Natural killer cell (primary cell): ENCODE measurements around the gene SGCD. TPM values are rescaled to one million over a fixed set of nuclear protein-coding genes. Genes with fewer than 3 reads are reported as not detected.
A peak's percentile ranks its signal among the peaks of the same experiment; 100 is the strongest.

ENCODE experiments used
- ATAC-seq, 3 donors: fragments of 150-1000 bp in 2 of 3; fragments of 200-7000 bp in 1 of 3; cut with Tn5 transposase; 1 replicate in 1 of 3; 2 replicates in 2 of 3; pipeline ENCODE4 v1.10.0; 2021; ENCODE audit warnings: mild to moderate bottlenecking in 2 of 3, moderate library complexity in 2 of 3
- DNase-seq, 2 donors: peaks; one replicate each; pipeline versions ENCODE4 v3.0.0 to v3.0.0-alpha.2; 2013 to 2021; ENCODE audit warnings: mixed read lengths in 1 of 2
- H3K27ac ChIP-seq: one replicate; pipeline ENCODE4 v1.5.1; 2013; ENCODE audit warnings: mild to moderate bottlenecking, low read length
- H3K27me3 ChIP-seq: one replicate; pipeline ENCODE4 v1.6.1; 2013; ENCODE audit warnings: low read length; ENCODE audit not compliant: control insufficient read depth, insufficient read depth
- H3K36me3 ChIP-seq: one replicate; pipeline ENCODE4 v1.6.1; 2013; ENCODE audit warnings: low read length; ENCODE audit not compliant: control insufficient read depth, insufficient read depth
- H3K4me1 ChIP-seq: one replicate; pipeline ENCODE4 v1.6.1; 2013; ENCODE audit warnings: low read length; ENCODE audit not compliant: control insufficient read depth, insufficient read depth
- H3K4me3 ChIP-seq: one replicate; pipeline ENCODE4 v1.5.1; 2013; ENCODE audit warnings: low read length
- H3K9me3 ChIP-seq: one replicate; pipeline ENCODE4 v1.6.1; 2013; ENCODE audit warnings: low read length; ENCODE audit not compliant: control insufficient read depth, insufficient read depth
- H3K27ac Mint-ChIP-seq, 2 donors: one replicate each; pipeline ENCODE4 v1.8.0; 2022; ENCODE audit warnings: mild to moderate bottlenecking in 2 of 2, mixed read lengths in 2 of 2, moderate library complexity in 1 of 2
- H3K27me3 Mint-ChIP-seq, 2 donors: one replicate each; pipeline ENCODE4 v1.8.0; 2022; ENCODE audit warnings: low read depth in 2 of 2, mixed read lengths in 2 of 2
- H3K36me3 Mint-ChIP-seq: one replicate; pipeline ENCODE4 v1.8.0; 2022; ENCODE audit warnings: mixed read lengths
- H3K4me1 Mint-ChIP-seq, 2 donors: one replicate each; pipeline ENCODE4 v1.8.0; 2022; ENCODE audit warnings: mixed read lengths in 2 of 2
- H3K4me3 Mint-ChIP-seq: one replicate; pipeline ENCODE4 v1.8.0; 2022; ENCODE audit warnings: mild to moderate bottlenecking, moderate library complexity, mixed read lengths
- H3K9me3 Mint-ChIP-seq, 2 donors: one replicate each; pipeline ENCODE4 v1.8.0; 2022; ENCODE audit warnings: mixed read lengths in 2 of 2
- CTCF ChIP-seq: fragments of 200-600 bp; IDR thresholded peaks from one replicate; pipeline ENCODE4 v1.8.0; 2022; ENCODE audit warnings: antibody characterized with exemption
- WGBS: methylation state at CpG from one replicate; pipeline ENCODE4 v1.1.7; 2013; ENCODE audit warnings: missing lambda C conversion rate; ENCODE audit not compliant: insufficient coverage; 5-methylcytosine and 5-hydroxymethylcytosine counted together
- intact Hi-C: fragments of 100-400 bp; cut with micrococcal nuclease; formaldehyde crosslinking; loops from one replicate; pipeline ENCODE4 v1.14.2; 2022
- total RNA-seq, 4 donors: library from RNA; stranded (reverse); fragments of 120-200 nt in 1 of 4; gene quantifications; one replicate each; pipeline versions ENCODE4 v1.2.3 to v1.2.4, GENCODE V29; 2013 to 2022

The SGCD gene
- total RNA-seq, 3 donors from 2014 or later (not counting 1 experiment from before 2014, with no cell fraction given), result 0.32 to 2.0 (median 1.4) TPM

GRCh38 chr5:156803404-156803803 is 476.4 kb downstream of the SGCD start:
- no peaks in the 10 kb centered on the region for H3K36me3 ChIP-seq
- no peak overlapping the region for H3K4me3 ChIP-seq
- H3K27me3 ChIP-seq, result no peaks in the 10 kb centered on the region
- no peaks in the 10 kb centered on the region for H3K36me3 Mint-ChIP-seq
- H3K27ac Mint-ChIP-seq, result no peak overlapping the region
- peaks cover 5% of the 10 kb centered on the region in 2 donors for H3K4me1 Mint-ChIP-seq
- H3K9me3 Mint-ChIP-seq, result no peaks in the 10 kb centered on the region
- no peak overlapping the region for H3K4me3 Mint-ChIP-seq
- DNase-seq, result no peak
- no peaks in the 10 kb centered on the region for H3K9me3 ChIP-seq
- no peak for TF ChIP-seq CTCF
- peaks cover 14 to 65% of the 10 kb centered on the region in 2 donors for H3K27me3 Mint-ChIP-seq
- intact Hi-C loops, result no loop called here
- no peaks in the 10 kb centered on the region for H3K4me1 ChIP-seq
- no peak for ATAC-seq
- WGBS, result 95% methylated on average over 2 of the region's 2 CpGs
- H3K27ac ChIP-seq, result no peak overlapping the region

- H3K27me3 Mint-ChIP-seq, result peaks cover 1 to 12% of the 10 kb centered on the region in 2 donors
- no peak overlapping the region for H3K4me3 Mint-ChIP-seq
- TF ChIP-seq CTCF, result no peak
- H3K27me3 ChIP-seq, result no peaks in the 10 kb centered on the region
- H3K9me3 Mint-ChIP-seq, result peaks cover 0 to 2% of the 10 kb centered on the region in 2 donors
- ATAC-seq, result no peak
- peaks cover 5% of the 10 kb centered on the region in 2 donors for H3K4me1 Mint-ChIP-seq
- no peaks in the 10 kb centered on the region for H3K36me3 Mint-ChIP-seq
- H3K36me3 ChIP-seq, result no peaks in the 10 kb centered on the region
- no peak for DNase-seq
- no peak overlapping the region for H3K27ac Mint-ChIP-seq
- no peak overlapping the region for H3K4me3 ChIP-seq
- WGBS, result no CpG with 5 or more reads among the region's 1 CpG
- intact Hi-C loops, result no loop called here
- H3K9me3 ChIP-seq, result no peaks in the 10 kb centered on the region
- H3K4me1 ChIP-seq, result no peaks in the 10 kb centered on the region
- H3K27ac ChIP-seq, result no peak overlapping the region
Observed at GRCh38 chr5:156812959-156813358, 486.0 kb downstream of the SGCD start.

- WGBS, result 88% methylated on average over 5 of the region's 6 CpGs
- Mint-ChIP-seq H3K36me3 (no peaks in the 10 kb centered on the region), H3K27ac (no peak overlapping the region), H3K27me3 (peaks cover 4 to 13% of the 10 kb centered on the region in 2 donors), H3K9me3 (no peaks in the 10 kb centered on the region), H3K4me3 (no peak overlapping the region), H3K4me1 (no peaks in the 10 kb centered on the region)
- H3K36me3 ChIP-seq, result no peaks in the 10 kb centered on the region
- no peak for TF ChIP-seq CTCF
- intact Hi-C loops, result no loop called here
- no peaks in the 10 kb centered on the region for H3K4me1 ChIP-seq
- no peaks in the 10 kb centered on the region for H3K9me3 ChIP-seq
- no peaks in the 10 kb centered on the region for H3K27me3 ChIP-seq
- H3K4me3 ChIP-seq, result no peak overlapping the region
- ATAC-seq (no peak), DNase-seq (peak in 1 of 2 donors; percentile 29)
- no peak overlapping the region for H3K27ac ChIP-seq
Observed at GRCh38 chr5:156815988-156816599, 489.1 kb downstream of the SGCD start.
